CD4-positive, alpha-beta T cell (primary cell): ENCODE measurements around the gene TATDN2. TPM values are rescaled to one million over a fixed set of nuclear protein-coding genes. Genes with fewer than 3 reads are reported as not detected.

ENCODE experiments used
- ATAC-seq: fragments of 200-7000 bp; cut with Tn5 transposase; one replicate; pipeline ENCODE4 v1.10.0; 2022; ENCODE audit warnings: mild to moderate bottlenecking; ENCODE audit not compliant: poor library complexity
- CTCF ChIA-PET: fragments of 350-600 bp; sonication (Branson Sonifier 250); formaldehyde crosslinking; loops from one replicate; lab custom pipeline; 2021; ENCODE audit warnings: antibody characterized with exemption, inconsistent platforms; lab: Charles Lee
- POLR2A ChIA-PET: fragments of 350-600 bp; sonication (Branson Sonifier 250); formaldehyde crosslinking; loops from one replicate; lab custom pipeline; 2021; ENCODE audit warnings: antibody characterized with exemption, inconsistent platforms; lab: Charles Lee
- DNase-seq, 14 experiments: peaks; one replicate each; pipeline ENCODE4 v3.0.0-alpha.2; 2013 to 2020; ENCODE audit warnings: mixed read lengths in 2 of 14
- H3K27ac ChIP-seq, 2 donors: one replicate each; pipeline versions ENCODE4 v1.5.1 to v1.7.0; 2013; ENCODE audit warnings: low read length in 2 of 2, low read depth in 1 of 2, mild to moderate bottlenecking in 1 of 2
- H3K27me3 ChIP-seq, 2 experiments: 1 replicate in 1 of 2; 2 replicates in 1 of 2; pipeline versions ENCODE4 v1.6.1 to v1.7.0; 2013; ENCODE audit warnings: low read length in 2 of 2, control low read depth in 1 of 2, mild to moderate bottlenecking in 1 of 2, moderate library complexity in 1 of 2; ENCODE audit not compliant: insufficient read depth in 2 of 2, control insufficient read depth in 1 of 2
- H3K36me3 ChIP-seq: one replicate; pipeline ENCODE4 v1.6.1; 2013; ENCODE audit warnings: low read length, control low read depth; ENCODE audit not compliant: insufficient read depth
- H3K4me1 ChIP-seq: one replicate; pipeline ENCODE4 v1.6.1; 2013; ENCODE audit warnings: low read length, control low read depth; ENCODE audit not compliant: insufficient read depth
- H3K4me3 ChIP-seq: one replicate; pipeline ENCODE4 v1.5.1; 2013; ENCODE audit warnings: mild to moderate bottlenecking, low read length, moderate library complexity
- H3K9me3 ChIP-seq, 2 experiments: 1 replicate in 1 of 2; 2 replicates in 1 of 2; pipeline versions ENCODE4 v1.6.1 to v1.7.0; 2013; ENCODE audit warnings: low read length in 2 of 2, mild to moderate bottlenecking in 2 of 2, control low read depth in 1 of 2, moderate library complexity in 1 of 2; ENCODE audit not compliant: control insufficient read depth in 1 of 2, insufficient read depth in 1 of 2
- H3K27ac Mint-ChIP-seq: one replicate; pipeline ENCODE4 v1.8.0; 2020; ENCODE audit warnings: mixed read lengths
- H3K27me3 Mint-ChIP-seq: one replicate; pipeline ENCODE4 v1.8.0; 2021; ENCODE audit warnings: mixed read lengths
- H3K36me3 Mint-ChIP-seq: one replicate; pipeline ENCODE4 v1.8.0; 2021; ENCODE audit warnings: low read depth, mixed read lengths
- H3K4me1 Mint-ChIP-seq: one replicate; pipeline ENCODE4 v1.8.0; 2021; ENCODE audit warnings: low read depth, mixed read lengths
- H3K4me3 Mint-ChIP-seq: one replicate; pipeline ENCODE4 v1.8.0; 2020; ENCODE audit warnings: mild to moderate bottlenecking, mixed read lengths
- H3K9me3 Mint-ChIP-seq: one replicate; pipeline ENCODE4 v1.8.0; 2020; ENCODE audit warnings: mixed read lengths
- CTCF ChIP-seq: fragments of 200-600 bp; IDR thresholded peaks from one replicate; pipeline ENCODE4 v1.8.0; 2022; ENCODE audit warnings: antibody characterized with exemption, mild to moderate bottlenecking
- intact Hi-C, 2 experiments: fragments of 100-400 bp; cut with DNase I in 1 of 2; cut with micrococcal nuclease in 1 of 2; formaldehyde crosslinking; loops; one replicate each; pipeline versions ENCODE4 v1.15.1 to v1.9.0; 2023 to 2025; cut with DNase I, micrococcal nuclease
- total RNA-seq, 174 experiments: library from RNA in 2 of 174; stranded (reverse) in 2 of 174; gene quantifications; one replicate each; pipeline ENCODE4 v1.2.3 and lab custom pipeline; 2021 to 2026

The TATDN2 gene
- total RNA-seq, 2 experiments from 2014 or later = 48.7 to 50.2 TPM

GRCh38 chr3:10233988-10234387, 14.3 kb upstream of the TATDN2 start:
- POLR2A ChIA-PET = no interaction called here
- intact Hi-C loops = no loop called here
- CTCF ChIA-PET = no interaction called here

DNA sequence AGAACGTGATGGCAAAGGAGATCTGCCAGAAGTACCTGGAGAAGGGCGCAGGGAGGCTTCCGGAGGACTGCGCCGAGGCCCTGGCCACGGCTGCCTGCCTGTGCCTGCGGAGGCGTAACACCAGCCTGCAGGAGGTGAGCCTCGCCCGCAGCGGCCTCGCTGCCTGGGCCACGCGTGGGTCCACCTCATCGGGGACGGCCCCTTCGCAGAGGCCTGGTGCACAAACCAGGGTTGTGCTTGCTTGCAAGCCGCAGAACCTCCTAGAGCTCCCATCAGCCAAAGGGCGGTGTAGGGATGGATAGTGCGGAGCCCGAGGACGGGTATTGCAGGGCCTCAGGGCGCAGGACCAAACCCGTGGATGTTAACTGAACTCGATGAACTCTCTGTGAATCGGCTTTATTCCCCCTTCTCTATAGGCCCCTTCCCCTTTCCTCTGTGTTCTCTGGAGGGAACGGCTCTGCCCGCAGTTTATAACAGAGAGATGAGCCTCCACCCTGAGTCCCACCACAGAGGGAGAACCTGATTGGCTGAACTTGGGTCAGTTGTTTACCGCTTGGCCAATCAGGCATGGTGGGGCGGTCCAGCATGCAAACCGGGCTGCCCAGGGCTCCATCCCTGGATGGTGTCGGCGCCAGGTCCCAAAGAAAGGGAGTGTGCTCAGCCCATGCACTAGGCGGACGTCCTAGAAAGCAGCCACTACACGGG, 13.6 kb upstream of the TATDN2 start:
- DNase-seq (no peak), ATAC-seq (no peak)
- POLR2A ChIA-PET = no interaction called here
- H3K36me3 ChIP-seq = peaks cover 23% of the 10 kb centered on the region
- no peak for TF ChIP-seq CTCF
- Mint-ChIP-seq H3K4me3 (no peak overlapping the region), H3K36me3 (peaks cover 32% of the 10 kb centered on the region), H3K4me1 (peaks cover 32% of the 10 kb centered on the region), H3K27ac (no peak overlapping the region), H3K9me3 (no peaks in the 10 kb centered on the region), H3K27me3 (no peaks in the 10 kb centered on the region)
- CTCF ChIA-PET = no interaction called here
- peaks cover 20% of the 10 kb centered on the region for H3K4me1 ChIP-seq
- no peaks in the 10 kb centered on the region for H3K27me3 ChIP-seq
- no peak overlapping the region for H3K27ac ChIP-seq
- no peak overlapping the region for H3K4me3 ChIP-seq
- intact Hi-C loops = no loop called here
- H3K9me3 ChIP-seq = no peaks in the 10 kb centered on the region

More at GRCh38 chr3:10233988-10234387, 14.3 kb upstream of the TATDN2 start:
- H3K27ac ChIP-seq = no peak overlapping the region
- DNase-seq (no peak), ATAC-seq (no peak)
- Mint-ChIP-seq H3K9me3 (no peaks in the 10 kb centered on the region), H3K27me3 (no peaks in the 10 kb centered on the region), H3K36me3 (peaks cover 32% of the 10 kb centered on the region), H3K4me1 (peaks cover 31% of the 10 kb centered on the region), H3K4me3 (no peak overlapping the region), H3K27ac (no peak overlapping the region)
- TF ChIP-seq CTCF = no peak
- H3K27me3 ChIP-seq = no peaks in the 10 kb centered on the region
- H3K9me3 ChIP-seq = no peaks in the 10 kb centered on the region
- H3K4me3 ChIP-seq = no peak overlapping the region
- H3K36me3 ChIP-seq = peaks cover 23% of the 10 kb centered on the region
- H3K4me1 ChIP-seq = peaks cover 19% of the 10 kb centered on the region

DNA sequence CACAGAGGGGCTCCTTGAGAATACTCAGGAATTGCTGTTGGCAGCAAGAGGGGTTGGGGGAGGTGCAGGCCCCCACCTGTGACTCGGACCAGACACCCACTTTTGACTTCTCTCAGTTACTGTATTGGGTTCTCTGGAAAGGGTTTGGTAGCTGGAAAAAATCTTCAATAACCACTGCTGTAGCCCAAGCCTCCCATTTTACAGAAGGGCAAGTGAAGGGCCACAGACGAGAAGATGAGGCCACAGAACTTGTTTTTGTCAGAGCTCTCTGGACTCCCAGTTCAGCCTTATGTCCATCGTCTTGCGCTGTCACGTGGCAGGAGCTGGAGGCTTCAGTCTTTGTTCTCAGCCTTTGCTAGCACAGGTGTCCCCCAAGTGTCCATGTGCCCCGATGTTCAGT, 12.7 kb upstream of the TATDN2 start:
- H3K27me3 Mint-ChIP-seq = no peaks in the 10 kb centered on the region
- H3K4me1 ChIP-seq = peaks cover 24% of the 10 kb centered on the region
- H3K9me3 Mint-ChIP-seq = no peaks in the 10 kb centered on the region
- H3K4me3 Mint-ChIP-seq = no peak overlapping the region
- POLR2A ChIA-PET = no interaction called here
- ATAC-seq = no peak
- TF ChIP-seq CTCF = no peak
- peaks cover 32% of the 10 kb centered on the region for H3K36me3 Mint-ChIP-seq
- CTCF ChIA-PET = no interaction called here
- no peak overlapping the region for H3K4me3 ChIP-seq
- H3K36me3 ChIP-seq = peaks cover 23% of the 10 kb centered on the region
- H3K27me3 ChIP-seq = no peaks in the 10 kb centered on the region
- no peak overlapping the region for H3K27ac ChIP-seq
- H3K9me3 ChIP-seq = no peaks in the 10 kb centered on the region
- DNase-seq = no peak
- intact Hi-C loops = no loop called here
- H3K27ac Mint-ChIP-seq = no peak overlapping the region
- H3K4me1 Mint-ChIP-seq = peaks cover 34% of the 10 kb centered on the region
